Inferior parietal cortex (tissue), 1 donor: ENCODE data around the gene ACTA1.
"Not testable (repeated sequence)": the region's sequence is repeated elsewhere in the genome, so short reads cannot be mapped to it uniquely, and the experiment has no call there.

Source experiments
- DNase-seq: peaks from one replicate; pipeline ENCODE4 v3.0.0-alpha.2; 2016; ENCODE audit errors: extremely low spot score

Gene ACTA1

DNA sequence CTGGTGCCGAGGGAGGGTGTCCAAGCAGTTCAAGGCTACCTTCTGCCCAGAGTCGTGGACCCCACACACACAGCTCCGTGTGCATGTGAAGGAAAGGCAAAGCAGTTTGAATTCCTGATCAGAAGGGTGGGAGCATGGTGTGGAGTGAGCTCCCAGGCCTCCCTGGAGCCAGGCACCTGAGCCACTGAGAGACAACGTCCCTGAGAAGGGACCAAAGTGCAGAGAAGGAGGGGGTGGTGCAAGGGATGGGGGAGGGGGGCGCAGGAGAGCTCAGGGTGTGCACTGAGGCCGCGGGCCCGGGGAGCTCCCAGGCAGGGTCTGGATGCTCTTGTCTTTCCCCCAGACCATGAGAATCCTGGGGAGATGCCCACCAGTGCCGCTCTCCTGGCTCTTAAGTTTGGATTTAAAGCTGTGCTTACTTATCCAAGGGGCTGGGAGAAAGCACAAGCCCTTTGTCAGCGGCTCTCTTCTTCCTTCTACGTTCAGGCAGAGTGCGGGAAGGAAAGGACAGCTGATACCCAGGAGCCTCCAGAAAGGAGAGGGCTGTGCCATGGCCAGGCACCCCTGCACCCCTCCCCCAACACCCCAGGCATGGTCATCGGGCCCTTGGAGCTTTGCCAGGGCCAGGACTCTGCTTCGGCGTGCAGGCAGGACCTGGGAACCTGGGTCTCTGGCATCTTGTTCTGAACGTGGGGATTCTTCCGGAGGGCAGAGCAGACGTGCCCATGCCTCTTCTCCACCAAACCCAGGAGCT, 24.1 kb downstream of the ACTA1 start:
- no peak for DNase-seq

DNA sequence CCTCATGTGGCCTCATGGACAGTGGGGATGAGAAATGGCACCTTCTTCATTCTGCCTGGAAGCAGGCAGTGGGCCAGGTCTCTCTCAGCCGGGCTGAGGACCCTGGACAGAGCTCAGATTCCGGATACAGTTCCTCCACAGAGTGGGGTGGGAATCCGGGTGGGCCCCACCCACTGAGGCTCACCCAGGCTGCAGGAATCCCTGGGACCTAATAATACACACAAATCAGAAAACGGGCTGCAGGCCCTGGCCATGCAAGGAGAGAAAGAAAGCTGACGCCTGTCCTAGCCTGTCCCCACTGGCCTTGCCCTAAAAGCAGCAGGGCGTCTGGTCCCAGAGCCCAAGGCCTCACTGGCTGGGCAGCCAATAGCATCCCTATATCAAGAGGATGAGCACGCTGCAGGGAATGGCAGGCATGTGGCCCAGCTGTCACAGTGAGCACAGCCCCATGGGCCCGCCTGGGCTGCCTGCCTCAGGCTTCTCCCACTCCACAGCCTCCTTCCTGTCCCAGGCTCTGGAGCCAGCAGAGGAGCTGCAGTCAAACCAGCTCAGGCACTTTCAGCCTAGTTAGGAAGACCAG, 25.3 kb downstream of the ACTA1 start:
- no peak for DNase-seq

DNA sequence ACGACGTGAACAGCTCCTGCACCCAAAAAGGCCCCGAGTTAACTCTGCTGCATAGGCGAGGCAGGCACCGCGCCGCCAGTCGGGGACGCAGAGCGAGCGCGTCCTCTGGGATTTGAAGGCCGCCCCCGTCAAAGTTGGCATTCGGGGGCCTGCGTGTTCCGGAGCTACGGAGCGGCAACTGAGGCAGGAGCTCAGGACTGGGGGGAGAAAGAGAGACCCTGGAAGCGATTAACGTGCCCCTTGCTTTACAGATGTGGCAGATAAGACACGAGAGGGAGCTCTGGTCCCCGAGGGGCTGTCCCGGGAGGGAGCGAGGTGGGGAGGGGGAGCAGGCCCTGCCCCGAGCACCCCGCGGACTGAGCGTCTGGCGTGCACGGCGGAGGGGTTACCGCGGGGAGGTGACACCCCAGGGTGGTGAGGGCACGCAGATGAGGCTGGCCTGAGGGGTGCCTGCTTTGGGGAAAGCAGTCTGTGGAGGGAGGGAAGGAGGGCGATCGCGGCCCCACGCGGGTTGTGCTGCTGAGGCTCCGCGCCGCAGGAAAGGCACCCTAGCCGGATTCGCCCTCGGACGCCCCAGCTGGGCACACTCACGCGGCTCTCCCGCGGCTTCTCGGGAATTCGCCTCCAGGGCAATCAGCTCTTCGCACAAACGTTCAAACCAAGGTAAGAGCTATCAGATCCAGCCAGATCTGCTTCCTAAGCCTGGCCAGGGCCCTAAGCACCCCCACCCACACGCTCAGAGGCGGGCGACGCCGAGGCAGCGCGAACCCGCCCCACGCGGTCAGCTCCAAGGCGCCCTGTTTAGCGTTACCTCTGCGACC, 26.5 kb downstream of the ACTA1 start:
- no peak for DNase-seq

DNA sequence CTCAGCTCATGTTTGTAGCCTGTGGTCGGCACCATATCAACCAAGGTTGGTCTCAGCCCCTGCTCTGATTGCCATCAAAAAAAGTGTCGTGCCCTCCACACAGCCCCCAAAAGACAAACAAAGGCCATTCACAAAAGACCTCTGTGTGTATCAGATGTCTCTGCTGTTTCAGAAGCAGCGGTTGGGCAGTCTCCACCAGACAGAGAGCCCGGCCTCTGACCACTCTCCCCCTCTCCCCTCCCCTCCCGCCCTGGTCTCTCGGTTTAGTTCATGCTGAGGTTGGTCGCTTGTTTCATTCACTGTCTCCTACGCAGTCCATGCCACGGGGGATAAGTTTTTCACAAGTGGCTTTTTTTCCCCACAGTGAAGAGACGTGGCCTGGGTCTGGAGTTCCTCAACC, 27.1 kb downstream of the ACTA1 start:
- no peak for DNase-seq

DNA sequence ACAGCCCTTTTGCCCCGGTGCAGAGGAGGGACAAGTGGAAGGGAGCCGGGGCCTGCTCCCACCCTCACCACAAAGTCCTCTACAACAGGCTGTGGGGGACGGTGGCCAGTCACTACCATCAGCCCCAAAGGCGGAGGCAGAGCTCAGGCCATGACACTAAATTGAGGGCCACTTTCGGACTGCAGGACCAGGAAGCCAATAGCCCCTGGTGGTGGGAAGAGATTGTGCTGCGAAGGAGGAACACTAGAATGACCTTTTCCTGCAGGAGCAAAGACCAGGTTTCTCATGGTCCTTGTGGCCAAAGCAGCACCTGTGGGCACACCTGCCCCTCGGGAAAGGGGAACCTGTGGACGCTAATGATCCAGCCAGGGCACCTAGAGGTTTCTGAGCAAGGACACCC, 30.3 kb downstream of the ACTA1 start:
- DNase-seq: no peak

DNA sequence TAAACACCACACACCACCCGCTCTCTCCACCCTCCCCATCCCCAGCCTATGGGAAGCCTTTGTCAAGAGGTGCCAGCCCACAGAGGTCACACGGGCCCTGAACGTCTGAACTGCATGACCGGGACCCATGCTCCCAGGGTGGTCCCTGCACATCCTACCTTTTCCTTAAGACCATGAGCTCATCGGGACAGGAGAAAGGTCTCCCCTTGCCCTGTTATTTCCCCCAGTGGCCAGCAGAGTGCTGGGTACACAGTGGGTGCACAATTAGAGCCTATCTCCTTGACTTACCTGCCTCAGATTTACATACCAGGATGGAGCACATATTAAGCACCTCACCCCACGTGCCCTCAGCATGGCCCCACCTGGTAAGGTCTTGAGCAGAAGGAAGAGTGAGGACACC, 30.9 kb downstream of the ACTA1 start:
- DNase-seq: no peak

DNA sequence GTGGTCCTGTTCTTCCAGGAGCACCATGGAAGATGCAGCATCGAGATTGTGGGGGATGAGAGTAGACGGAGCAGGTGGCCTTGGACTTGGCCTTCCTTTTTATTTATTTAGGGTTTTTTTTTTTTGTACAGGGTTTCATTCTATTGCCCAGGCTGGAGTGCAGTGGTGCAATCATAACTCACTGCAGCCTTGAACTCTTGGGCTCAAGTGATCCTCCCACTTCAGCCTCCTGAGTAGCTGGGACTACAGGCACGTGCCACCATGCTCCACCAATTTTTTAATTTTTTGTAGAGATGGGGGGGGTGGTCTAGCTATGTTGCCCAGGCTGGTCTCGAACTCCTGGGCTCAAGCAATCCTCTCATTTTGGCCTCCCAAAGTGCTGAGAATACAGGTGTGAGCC, 31.6 kb downstream of the ACTA1 start:
- not testable (repeated sequence) for DNase-seq

DNA sequence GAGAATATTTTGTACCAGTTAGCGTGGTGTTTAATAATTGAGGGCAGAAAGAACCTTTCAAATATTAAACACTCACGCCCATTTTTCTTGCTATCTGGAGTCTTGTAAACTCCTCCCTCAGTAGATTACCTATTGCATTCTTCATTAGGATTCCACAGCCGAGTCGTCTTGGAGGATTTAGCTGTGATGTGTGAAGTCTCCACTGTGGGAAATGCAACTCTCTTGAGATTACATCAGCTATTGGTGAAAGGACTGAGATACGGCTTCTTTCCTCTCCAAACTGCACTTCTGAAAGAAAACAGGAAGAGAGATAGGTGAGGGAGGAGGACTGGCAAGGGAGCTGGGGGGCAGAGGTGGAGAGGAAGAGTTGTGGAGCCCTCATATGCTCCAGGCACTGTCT, 36.1 kb downstream of the ACTA1 start:
- no peak for DNase-seq

DNA sequence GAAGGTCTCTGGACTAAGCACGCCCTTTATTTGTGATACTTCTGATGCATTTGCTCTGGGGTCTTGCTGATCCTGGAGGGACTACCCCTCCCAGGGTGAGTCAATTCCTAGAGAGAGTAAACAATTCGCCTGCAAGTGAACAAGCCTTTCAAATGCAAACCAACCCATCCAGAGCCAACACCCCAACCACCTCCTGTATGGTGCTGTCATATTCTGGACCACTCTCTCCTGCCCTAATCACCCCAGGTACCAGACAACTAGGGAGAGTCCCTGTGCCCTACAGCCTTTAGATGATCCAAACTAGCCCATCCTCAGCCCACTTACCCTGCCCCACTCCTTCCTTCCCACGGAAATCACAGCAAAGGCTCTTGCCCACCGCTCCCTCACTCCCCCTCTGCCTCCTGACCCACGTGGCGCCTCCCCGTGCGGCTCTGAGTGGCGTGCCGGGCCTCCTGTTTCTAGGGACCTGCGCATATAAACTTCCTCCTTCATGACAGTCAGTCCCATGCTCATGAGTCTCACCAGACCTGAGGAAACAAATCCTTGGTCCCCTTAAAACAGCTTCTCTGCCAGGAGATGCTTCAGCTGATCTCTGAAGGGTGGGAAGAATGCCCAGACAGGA, 37.2 kb downstream of the ACTA1 start:
- no peak for DNase-seq

DNA sequence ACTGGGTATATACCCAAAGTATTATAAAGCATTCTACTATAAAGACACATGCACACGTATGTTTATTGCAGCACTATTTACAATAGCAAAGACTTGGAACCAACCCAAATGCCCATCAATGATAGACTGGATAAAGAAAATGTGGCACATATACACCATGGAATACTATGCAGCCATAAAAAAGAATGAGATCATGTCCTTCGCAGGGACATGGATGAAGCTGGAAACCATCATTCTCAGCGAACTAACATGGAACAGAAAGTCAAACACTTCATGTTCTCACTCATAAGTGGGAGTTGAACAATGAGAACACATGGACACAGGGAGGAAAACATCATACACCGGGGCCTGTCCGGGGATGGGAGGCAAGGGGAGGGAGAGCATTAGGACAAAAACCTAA, 39.4 kb downstream of the ACTA1 start:
- not testable (repeated sequence) for DNase-seq

DNA sequence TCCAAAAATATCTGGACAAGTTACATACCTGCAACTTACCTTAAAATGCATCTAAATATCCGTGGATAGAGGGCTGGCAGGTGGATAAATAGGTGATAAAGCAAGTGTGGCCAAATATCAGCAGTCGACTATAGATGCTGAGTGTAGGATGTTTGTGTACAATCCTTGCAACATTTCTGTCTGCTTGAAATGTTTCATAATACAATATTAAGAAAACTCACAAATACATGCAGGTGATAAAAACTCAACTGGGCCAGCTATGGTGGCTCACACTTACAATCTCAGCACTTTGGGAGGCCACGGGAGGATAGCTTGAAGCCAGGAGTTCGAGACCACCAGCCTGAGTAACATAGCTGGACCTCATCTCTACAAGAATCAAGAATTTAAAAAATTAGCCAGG, 41.0 kb downstream of the ACTA1 start:
- DNase-seq: no peak

DNA sequence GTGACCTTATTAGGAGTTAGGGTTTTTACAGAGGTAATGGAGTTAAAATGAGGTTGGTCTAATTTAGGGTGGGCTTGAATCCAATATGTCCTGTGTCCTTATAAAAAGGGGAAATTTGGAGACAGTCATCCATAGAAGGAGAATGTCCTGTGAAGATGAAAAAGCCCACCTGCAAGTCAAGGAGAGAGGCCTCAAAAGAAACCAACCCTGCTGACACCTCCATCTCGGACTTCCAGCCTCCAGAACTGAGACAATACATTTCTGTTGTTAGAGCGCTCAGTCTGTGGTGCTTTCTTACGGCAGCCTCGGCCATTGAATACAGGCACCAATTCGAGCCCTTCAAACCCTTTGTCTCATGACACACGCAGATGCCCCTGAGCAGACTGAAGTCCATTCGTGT, 43.8 kb downstream of the ACTA1 start:
- no peak for DNase-seq

DNA sequence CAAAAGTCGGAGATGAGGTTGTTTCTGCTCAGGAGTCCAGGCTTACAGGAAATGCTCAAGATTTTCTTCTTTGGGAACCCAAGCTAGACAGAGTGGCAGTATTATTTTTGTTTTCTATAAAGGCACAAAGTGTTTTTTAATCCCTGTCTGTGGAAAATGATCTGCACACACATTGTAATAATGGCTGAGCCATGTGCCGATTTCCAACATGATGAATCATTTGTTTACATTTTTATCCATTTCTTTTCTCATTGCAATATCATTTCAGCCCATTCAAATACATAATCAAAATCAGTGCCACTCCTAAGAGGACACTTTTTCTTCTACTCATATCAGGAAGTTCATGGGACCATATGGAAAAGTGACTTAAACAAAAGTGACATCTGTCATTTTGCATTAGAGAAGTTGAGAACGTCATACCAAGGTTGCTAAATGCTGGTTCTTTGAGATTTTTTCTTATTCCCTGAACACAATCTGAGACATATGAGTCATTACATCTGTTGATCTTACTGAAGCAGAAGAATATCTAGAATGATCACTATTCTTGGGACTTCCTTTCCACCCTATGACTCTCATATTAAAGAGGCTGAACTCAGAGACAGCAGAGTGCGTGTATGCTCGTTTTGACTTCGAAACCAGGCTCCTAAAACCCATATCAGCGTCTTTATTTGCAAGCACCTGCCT, 44.9 kb downstream of the ACTA1 start:
- peak; percentile 22 for DNase-seq

DNA sequence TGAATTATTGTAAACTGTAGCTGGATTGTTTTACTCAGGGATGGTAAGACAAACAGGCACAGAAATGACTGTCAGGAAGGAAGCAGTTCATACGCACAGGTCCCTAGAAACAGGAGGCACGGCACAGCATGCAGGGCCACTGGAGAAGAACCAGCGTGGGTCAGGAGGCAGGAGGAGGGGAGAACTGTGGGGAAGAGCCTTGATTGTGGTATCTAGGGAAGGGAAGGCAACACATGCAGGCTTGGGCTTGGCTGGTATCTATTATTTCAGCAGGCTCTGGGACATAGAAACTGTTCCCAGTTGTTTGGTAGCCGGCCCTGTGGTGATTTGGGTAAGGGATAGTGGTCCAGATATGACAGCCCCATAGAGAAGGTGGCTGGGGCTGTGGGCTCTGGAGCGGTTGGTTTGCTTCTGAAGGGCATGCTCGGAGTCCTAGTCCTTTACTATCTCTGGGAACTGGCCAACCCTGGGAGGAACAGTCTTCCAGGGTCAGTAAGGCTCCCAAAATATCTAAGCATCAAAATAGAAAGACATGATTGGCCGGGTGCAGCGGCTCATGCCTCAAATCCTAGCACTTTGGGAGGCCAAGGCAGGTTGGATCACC, 47.9 kb downstream of the ACTA1 start:
- DNase-seq: no peak

DNA sequence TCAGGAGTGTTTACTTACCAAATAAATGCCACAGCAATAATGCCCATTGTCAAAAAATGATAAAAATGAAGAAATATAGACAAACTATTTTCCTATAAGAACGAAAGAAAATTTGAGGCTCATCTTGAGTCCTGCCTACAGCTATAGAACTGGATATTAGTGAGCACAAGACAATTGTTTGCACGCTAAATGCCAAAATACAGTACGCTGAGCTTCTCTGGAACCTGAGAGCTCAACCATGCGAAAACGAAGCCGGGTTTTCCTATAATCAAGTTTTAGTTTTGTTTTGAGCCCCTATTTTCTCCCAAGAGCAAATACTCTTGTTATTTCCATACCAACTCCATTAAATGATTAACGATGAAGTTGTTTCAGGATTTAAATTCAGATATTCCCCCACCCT, 49.1 kb downstream of the ACTA1 start:
- no peak for DNase-seq

DNA sequence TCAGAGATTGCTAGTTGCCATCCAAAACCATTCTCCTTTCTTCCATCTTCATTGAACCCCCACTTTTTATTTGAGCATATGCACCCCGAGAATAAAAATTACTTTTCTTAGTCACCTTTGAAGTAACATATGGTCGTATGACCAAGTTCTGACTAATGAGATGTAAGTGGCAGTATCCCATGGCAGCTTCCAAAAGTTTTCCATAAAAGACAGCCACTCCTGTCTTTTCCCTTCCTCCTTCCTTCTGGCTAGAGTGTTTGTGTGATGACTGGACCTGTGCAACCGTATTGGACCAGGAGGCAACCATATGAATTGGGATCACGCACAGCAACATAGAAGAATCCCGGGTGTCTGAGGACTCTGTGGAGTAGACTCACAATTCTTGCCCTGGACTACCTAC, 49.9 kb downstream of the ACTA1 start:
- no peak for DNase-seq

DNA sequence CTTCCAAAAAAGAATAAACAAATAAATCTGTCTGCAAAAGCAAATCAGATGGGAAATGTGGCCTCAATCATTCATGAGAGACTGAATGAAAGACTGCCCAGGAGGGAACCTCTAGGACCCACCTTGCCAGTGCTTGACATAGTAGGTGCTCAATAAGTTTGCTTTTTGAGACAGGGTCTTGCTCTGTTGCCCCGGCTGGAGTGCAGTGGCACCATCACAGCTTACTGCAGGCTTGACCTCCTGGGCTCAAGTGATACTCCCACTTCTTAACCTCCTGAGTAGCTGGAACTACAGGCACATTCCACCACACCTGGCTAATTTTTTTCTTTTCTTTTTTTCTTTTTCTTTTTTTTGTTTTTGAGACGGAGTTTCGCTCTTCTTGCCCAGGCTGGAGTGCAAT, 50.7 kb downstream of the ACTA1 start:
- no peak for DNase-seq
